GM18951 (cell line): Measurements from ENCODE around the gene SLC38A10.

Source experiments
- POLR2A ChIP-seq: IDR thresholded peaks from 4 replicates; pipeline ENCODE4 v1.6.1; 2011; ENCODE audit warnings: mild to moderate bottlenecking; ENCODE audit not compliant: insufficient read length, insufficient read depth; ENCODE audit errors: extremely low read depth
- in situ Hi-C: fragments of 300-500 bp; cut with MboI; formaldehyde crosslinking; loops from one replicate; pipeline ENCODE4 v1.12.0; 2022; ENCODE audit warnings: low sequenced_read_pairs, mixed read lengths, inconsistent platforms; ENCODE audit not compliant: unreplicated experiment

The SLC38A10 gene

DNA sequence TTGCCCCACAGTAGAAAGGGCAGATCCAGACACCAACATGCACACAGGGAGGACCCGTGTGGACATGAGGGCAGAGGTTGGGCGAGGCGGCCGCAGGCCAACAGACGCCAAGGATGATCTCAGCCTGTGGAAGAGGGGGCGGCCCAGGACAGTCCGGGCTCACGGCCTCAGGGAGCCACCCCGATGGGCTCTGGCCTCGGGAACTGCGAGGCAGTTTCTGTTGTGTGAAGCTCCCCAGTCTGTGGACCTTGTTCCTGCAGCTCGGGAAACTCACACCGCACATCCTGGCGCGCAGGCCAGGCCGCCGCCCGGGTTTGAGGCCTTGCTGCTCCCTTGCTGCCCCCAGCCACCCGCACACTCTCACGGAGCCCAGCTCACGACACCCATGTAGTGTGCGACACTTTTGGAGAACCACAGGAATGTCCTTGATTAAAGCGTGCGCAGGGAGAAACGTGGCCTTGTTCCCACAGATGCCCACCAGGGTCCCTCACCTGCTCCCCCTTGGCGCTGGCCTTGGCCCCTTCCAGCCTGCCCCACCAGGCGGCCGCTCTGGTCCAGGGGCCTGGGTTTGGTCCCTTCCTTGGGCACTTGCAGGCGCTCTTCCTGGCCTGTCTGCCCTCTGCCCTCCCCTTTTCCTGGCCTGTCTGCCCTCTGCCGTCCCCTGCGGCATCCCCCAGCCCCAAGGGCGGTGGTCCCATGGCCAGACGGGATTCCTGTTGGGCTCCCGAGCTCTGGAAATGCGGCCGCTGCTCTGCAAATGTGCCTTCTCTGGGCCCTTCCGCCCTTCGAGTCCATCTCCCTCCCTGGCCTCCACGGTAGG lies 9.3 kb upstream of the SLC38A10 start:
- in situ Hi-C loops: no loop called here

DNA sequence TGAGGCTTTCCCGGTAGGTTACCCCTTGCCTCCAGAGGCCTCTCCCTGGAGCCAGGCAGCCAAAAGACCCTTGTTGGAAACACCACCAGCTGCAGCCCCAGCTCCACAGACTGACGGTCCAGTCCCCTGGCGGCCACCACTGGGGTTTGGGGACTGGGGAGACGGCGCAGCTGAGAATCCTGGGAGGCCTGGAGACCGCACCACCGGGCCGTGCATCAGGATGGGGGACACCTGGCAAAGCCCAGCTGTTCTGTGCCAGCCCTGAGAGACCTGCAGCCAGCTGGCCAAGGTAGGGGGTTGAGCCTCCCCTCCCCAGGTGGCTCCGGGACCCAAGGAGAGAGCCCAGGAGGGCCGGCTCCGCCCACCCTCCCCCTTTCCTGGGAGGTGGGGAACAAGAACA lies 8.3 kb upstream of the SLC38A10 start:
- in situ Hi-C loops: no loop called here

More for the DNA sequence above, 9.3 kb upstream of the SLC38A10 start:
- TF ChIP-seq POLR2A: no peak

DNA sequence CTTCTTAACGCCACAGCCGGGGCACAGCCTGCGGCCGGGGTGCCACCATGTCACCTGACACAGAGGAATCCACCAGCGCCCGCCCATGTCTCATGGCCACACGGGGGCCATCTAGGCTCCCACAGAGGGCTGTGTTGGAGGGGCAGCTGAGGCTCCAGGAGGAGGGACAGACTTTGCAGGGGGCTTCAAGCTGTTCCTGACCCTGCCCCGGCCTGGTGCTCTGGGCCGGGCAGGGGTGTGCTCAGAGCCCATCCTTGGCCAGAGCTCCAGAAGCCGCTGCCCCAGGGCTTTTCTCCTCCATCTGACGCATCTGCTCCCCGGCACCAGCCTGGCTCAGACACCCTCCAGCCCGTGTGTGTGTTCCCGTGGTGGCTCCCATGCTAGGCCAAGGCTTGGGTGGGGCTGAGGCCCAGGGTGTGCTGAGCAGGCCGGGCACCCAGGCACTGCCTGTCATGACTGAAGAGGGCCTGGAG lies 7.8 kb upstream of the SLC38A10 start:
- no peak for TF ChIP-seq POLR2A
- in situ Hi-C loops: no loop called here

More for the DNA sequence above, 8.3 kb upstream of the SLC38A10 start:
- TF ChIP-seq POLR2A: no peak

DNA sequence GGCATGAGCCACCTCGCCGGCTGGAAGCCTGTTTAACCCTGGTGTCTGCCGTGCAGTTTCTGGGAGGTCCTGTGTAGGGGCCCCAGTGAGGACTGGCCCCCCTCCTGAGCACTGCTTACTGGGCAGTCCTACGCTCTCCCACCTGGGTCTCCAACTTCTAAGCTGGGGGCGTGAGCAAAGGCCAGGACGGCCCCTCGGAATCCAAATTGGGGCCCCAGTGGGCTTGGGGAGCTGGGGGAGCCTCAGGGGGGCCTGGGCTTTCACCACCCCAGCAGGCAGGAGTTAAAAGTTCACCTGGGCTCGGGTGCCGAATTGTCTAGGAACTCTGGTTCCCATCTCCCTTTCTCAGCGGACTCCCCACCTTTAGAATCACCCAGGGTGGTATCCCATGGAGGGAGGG lies 7.2 kb upstream of the SLC38A10 start:
- in situ Hi-C loops: no loop called here

DNA sequence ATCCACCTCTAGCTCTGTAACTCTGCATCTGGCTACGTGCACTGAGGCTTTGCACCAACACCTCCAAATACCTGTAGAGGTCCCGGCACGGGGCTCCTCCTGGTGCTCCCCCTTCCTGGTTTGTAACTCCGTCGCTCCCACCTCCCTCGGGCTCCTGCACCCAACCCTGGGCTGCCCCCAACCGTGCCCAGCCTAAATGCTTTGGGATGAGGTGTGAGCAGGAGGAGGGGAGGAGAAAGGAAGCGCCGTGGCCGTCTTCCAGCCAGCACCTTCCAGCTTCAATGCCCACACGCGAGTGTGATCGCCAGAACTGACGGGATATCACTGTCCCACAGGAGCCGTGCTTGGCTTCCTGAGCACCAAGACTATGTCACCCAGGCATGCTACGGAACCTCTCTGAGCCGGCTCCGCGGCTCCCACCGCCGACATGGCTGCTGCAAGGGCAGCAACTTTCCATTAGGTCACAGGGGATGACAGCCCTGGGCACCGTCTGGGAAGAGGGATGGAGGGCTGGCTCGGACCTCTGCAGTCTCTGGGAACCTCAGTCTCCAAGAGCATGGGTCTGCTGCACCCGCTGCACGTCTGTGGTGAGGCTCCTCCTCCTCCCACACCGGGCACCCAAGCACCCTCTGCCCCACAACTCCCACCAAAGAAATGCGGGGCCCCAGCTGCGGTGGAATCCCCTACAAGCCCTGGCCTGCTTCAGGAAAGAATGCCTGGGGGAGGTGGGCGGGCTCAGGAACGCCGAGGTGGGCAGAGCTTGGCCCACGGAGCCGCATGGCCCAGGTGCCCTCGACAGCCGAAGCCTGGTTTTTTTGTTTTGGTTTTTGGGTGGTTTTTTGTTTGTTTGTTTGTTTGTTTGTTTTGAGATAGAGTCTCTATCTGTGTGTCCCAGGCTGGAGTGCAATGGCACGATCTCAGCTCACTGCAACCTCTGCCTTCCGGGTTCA lies 6.4 kb upstream of the SLC38A10 start:
- in situ Hi-C loops: no loop called here
- no peak for TF ChIP-seq POLR2A

More for the DNA sequence above, 7.2 kb upstream of the SLC38A10 start:
- no peak for TF ChIP-seq POLR2A

DNA sequence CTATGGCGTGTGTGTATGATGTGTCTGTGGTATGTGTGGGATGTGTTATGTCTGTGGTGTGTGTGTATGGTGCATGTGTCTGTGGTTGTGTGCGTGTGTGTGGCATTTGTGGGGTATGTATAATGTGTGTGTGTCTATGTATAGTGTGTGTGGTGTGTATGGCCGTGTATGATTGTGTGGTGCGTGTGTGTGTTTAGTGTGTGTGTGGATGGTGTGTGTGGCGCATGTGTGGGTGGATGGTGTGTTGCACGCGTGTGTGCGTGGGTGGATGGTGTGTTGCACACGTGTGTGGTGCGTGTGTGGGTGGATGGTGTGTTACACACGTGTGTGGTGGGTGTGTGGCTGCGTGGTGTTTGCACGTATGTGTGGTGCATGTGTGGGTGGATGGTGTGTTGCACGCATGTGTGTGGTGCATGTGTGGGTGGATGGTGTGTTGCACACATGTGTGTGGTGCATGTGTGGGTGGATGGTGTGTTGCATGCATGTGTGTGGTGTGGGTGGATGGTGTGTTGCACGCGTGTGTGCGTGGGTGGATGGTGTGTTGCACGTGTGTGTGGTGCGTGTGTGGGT lies 5.6 kb upstream of the SLC38A10 start:
- in situ Hi-C loops: no loop called here

DNA sequence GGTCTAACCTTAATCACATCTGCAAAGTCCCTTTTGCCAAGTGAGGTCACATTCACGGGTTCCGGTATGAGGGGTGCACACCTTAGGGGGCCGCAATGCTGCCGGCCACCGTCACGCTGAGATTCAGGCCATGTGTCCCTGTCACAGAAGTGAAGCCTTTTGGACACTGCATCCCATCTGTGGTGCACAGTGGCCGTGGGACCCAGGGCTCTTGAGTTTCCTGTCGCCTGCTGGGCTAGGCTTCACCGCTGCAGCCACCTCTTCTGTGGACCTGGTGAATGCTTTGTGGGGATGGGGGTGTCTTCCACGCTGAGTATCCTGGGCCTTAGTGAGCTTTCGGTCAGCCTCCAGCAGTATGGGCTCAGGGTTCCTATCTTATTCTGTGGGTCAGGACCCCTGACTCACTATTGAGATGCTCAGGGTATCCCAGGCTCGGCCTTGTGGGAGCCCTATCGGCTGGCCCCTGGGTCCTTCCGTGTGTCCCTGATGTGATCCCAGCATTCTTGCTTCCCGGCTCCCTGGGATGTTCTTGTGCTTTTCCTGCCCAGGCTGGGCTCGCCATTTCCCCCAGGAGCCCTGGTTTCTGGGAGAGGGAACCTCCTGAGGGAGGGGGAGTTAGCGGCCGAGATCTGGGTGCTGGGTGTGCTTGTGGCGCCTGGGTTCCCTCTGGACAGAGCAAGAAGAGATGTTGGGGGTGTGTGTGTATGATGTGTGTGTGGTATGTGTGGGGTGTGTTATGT lies 4.9 kb upstream of the SLC38A10 start:
- in situ Hi-C loops: no loop called here
- TF ChIP-seq POLR2A: no peak

More for the DNA sequence above, 5.6 kb upstream of the SLC38A10 start:
- no peak for TF ChIP-seq POLR2A

DNA sequence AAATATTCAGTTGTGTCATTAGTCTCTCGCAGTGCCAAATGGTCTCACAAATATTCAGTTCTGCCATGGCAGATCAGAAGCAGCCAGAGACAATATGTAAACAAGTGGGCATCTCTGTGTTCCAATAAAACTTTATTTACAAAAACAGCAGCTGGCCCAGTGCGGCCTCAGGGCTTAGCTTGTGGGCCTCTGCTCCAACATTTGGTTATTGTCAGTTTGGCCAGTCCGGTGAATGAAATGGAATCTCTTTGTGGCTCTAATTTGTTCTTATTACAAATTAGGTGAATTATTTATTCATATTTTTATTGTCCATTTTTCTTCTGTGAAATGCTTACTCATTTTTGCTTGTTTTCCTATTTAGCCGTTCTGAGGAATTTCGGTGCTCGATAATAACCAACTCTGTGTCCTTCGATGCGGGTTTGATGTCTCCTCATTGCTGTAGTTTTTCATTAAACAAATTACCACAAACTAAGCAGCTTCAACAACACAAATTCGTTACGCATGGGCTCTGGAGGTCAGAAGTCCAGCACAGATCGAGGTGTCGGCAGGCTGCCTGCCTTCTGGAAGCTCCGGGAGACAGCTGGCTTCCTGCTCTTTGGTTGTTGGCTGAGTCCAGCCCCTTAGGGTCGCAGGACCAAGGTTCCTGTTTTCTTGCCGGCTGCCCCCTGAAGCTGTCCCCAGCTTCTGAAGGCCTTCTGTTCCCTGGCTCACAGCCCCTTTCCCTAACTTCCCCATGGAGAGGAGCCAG lies 4.1 kb upstream of the SLC38A10 start:
- in situ Hi-C loops: no loop called here
- no peak for TF ChIP-seq POLR2A

DNA sequence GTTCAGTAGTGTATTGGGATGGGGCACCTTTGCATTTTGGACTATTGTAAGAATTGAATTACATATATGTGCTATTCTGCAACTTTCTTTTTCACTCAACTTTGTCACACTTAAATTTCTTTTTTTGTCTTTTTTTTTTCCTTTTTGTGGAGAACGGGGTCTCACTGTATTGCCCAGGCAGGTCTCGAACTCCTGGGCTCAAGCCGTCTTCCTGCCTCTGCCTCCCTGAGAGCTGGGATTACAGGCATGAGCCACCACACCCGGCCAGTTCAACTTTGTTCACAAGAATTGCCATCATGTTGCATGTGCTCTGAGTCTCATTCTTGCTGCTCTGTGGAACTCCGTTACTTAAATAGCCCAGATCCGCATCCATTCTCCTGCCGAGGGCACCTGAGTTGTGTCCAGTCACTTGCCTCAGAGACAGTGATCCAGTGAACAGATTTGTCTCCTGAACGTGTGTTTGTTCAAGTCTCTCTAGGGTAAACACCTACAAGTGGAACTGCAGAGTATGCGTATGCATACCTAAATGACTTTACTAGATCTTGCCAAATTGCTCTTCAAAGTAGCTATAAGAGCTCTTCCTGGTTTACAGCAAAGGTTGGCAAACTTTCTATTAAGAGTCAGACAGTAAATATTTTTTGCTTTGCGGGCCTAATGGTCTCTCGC lies 3.4 kb upstream of the SLC38A10 start:
- in situ Hi-C loops: no loop called here

DNA sequence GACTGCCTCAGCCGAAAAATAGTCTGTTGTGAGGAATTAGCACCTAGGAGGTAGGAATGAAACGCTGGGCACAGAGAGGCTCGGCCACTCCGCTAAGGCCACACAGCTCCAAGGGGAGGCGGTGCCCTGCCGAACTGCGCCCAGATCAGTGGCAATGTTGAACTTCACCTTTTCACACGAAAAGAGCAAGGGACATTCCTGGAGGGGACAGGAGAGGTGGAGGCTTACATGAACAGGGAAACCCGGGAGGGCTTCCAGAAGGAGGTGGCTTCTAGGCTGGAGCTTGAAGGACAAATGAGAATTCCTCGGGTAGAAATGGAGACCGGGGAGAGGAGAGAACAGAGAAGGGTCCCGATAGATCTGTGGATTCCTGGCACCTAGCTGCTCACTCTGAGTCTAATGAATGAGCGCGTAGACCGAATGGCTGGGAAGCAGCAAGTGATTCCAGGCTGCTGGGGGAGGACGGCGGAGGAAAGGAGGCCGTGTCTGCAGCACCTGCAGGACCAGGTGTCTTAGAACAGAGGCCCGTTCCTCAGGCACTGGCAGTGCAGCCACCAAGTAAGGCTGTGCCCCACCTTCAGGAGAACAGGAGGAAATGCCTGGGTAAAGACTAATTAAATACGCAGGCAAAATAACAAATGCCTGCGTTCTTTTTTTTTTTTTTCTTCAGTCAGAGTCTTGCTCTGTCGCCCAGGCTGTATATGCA lies 722 bp upstream of the SLC38A10 start:
- in situ Hi-C loops: no loop called here
- no peak for TF ChIP-seq POLR2A

More for the DNA sequence above, 3.4 kb upstream of the SLC38A10 start:
- no peak for TF ChIP-seq POLR2A

DNA sequence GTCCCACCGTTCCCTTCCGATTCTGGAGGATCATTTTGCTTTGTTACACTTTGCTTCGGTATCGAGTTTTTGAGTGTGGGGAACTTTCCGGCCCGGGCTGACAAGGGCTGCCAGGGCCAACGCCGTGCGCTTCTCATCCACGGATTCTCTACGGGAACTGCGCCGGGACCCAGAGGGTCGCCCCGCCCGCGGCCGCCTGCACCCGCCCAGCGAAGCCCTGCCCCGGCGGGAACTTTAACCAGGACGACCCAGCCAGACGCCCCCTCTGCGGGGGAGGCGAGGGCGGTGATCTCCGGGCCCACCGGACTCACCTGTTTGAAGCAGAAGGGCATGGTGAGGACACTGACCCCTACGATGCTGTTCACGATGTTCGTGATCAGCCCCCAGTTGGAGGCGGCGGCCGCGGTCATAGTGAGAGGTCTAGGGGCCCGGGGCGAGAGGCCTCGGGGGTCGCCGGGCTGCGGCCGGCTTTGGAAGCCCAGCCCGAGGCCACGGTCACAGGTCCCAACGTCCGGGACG lies 536 bp downstream of the SLC38A10 start:
- in situ Hi-C loops: no loop called here

More for the DNA sequence above, 536 bp downstream of the SLC38A10 start:
- no peak for TF ChIP-seq POLR2A
